Eye (tissue), 1 donor: ENCODE results near the gene KCNIP1.

Experiments used
- DNase-seq: peaks from one replicate; pipeline ENCODE4 v3.0.0-alpha.2; 2015

KCNIP1 gene

GRCh38 chr5:170571281-170571731 lies 67.5 kb downstream of the KCNIP1 start:
- no peak for DNase-seq

GRCh38 chr5:170571875-170572852 lies 68.3 kb downstream of the KCNIP1 start:
- DNase-seq: no peak

GRCh38 chr5:170573114-170573513 lies 69.3 kb downstream of the KCNIP1 start:
- DNase-seq: no peak

- no peak for DNase-seq
These were observed 69.8 kb downstream of the KCNIP1 start for GRCh38 chr5:170573660-170574059.

GRCh38 chr5:170576602-170577535 lies 73.0 kb downstream of the KCNIP1 start:
- peak; percentile 48 for DNase-seq

GRCh38 chr5:170579601-170580000 lies 75.8 kb downstream of the KCNIP1 start:
- DNase-seq: peak; percentile 47

- DNase-seq: no peak
These were observed 77.4 kb downstream of the KCNIP1 start for GRCh38 chr5:170581211-170581610.

GRCh38 chr5:170582644-170583330 lies 79.0 kb downstream of the KCNIP1 start:
- no peak for DNase-seq

GRCh38 chr5:170584003-170584402 lies 80.2 kb downstream of the KCNIP1 start:
- DNase-seq: no peak

GRCh38 chr5:170584450-170585058 lies 80.7 kb downstream of the KCNIP1 start:
- no peak for DNase-seq

- DNase-seq: no peak
These were observed 81.6 kb downstream of the KCNIP1 start for GRCh38 chr5:170585273-170585948.

- no peak for DNase-seq
These were observed 84.0 kb downstream of the KCNIP1 start for GRCh38 chr5:170587808-170588207.

GRCh38 chr5:170589643-170590042 lies 85.8 kb downstream of the KCNIP1 start:
- DNase-seq: no peak

GRCh38 chr5:170590566-170590965 lies 86.7 kb downstream of the KCNIP1 start:
- no peak for DNase-seq

GRCh38 chr5:170591054-170591453 lies 87.2 kb downstream of the KCNIP1 start:
- no peak for DNase-seq

GRCh38 chr5:170596482-170597044 lies 92.7 kb downstream of the KCNIP1 start:
- peak; percentile 27 for DNase-seq

- peak; percentile 65 for DNase-seq
These were observed 93.4 kb downstream of the KCNIP1 start for GRCh38 chr5:170597109-170597751.

- DNase-seq: peak; percentile 39
These were observed 94.1 kb downstream of the KCNIP1 start for GRCh38 chr5:170597872-170598271.

- no peak for DNase-seq
These were observed 95.9 kb downstream of the KCNIP1 start for GRCh38 chr5:170599756-170600155.

GRCh38 chr5:170601619-170602018 lies 97.8 kb downstream of the KCNIP1 start:
- no peak for DNase-seq

- DNase-seq: no peak
These were observed 99.3 kb downstream of the KCNIP1 start for GRCh38 chr5:170603109-170603508.
